Stimulated activated effector memory CD8-positive, alpha-beta T cell treated with anti-CD3 and anti-CD28 coated beads, Interleukin-12 subunit alpha, Interleukin-12 subunit beta, amount 100 ng/mL, for 72 hours (primary cell): Measurements from ENCODE around the gene PRMT7.

Source experiments
- ATAC-seq: fragments of 150-1000 bp; cut with Tn5 transposase; 2 replicates; pipeline ENCODE4 v1.10.0; 2021
- DNase-seq, 2 donors: peaks; one replicate each; pipeline ENCODE4 v3.0.0; 2021 to 2022; ENCODE audit warnings: low spot score in 2 of 2
- H3K27ac Mint-ChIP-seq: one replicate; pipeline ENCODE4 v1.8.0; 2022; ENCODE audit warnings: mild to moderate bottlenecking, mixed read lengths
- H3K36me3 Mint-ChIP-seq: one replicate; pipeline ENCODE4 v1.8.0; 2022; ENCODE audit warnings: mild to moderate bottlenecking, mixed read lengths
- H3K4me1 Mint-ChIP-seq: one replicate; pipeline ENCODE4 v1.8.0; 2022; ENCODE audit warnings: mixed read lengths
- H3K4me3 Mint-ChIP-seq: one replicate; pipeline ENCODE4 v1.8.0; 2022; ENCODE audit warnings: mild to moderate bottlenecking, mixed read lengths
- H3K9me3 Mint-ChIP-seq: one replicate; pipeline ENCODE4 v1.8.0; 2022; ENCODE audit warnings: mixed read lengths

The PRMT7 gene

DNA sequence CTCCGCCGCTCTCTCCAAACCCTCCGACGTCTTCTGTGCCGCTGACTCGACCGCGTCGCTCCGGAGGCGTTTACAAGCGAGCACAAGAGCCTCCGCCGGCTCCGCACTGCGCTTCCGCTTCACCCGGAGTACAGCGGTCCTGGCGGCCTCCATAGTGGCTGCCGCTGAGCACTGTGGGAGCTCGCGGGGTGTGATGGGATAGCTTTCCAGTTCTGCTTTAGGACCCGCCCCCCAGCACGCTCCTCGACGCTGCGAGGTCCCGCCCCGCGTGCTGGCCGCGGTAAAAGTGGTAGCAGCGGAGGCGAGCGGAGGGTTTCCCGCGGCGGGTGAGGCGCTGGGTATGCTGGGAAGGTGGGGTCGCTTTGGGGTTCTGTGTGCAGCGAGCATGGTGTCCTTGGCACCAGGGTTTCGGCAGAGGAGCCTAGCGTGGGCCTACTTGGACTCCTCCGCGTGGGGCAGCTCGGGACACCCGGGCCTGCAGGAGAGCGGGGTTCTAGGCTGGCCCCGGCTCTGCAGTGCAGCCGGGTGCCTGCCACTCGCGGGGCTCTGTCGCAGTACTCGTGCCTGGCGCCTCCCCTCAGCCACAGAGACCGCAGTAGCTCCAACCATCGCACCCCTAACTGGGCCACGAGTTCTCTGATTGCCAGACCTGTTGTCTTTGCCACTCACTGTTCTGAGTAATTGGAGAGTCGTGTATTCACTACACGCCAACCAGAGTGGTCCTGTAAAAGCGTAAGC lies at the start of gene PRMT7, which contains the start of gene SLC7A6OS:
Gene PRMT7 (plus strand): TSS at position 246 of the 738 bp plus-strand sequence. CDS start 4,961 bp downstream, outside the sequence.
Gene SLC7A6OS (minus strand): TSS at position 173 of the 738 bp plus-strand sequence. CDS start 20 bp downstream, at position 153.
- ATAC-seq (peak; percentile 99), DNase-seq (peak; percentile 81 to 94)
- H3K27ac Mint-ChIP-seq, result peak within 1 kb of the TSS; percentile 90
- H3K4me1 Mint-ChIP-seq, result peaks cover 27% of the 10 kb centered on the region
- peaks cover 76% of the 10 kb centered on the region for H3K36me3 Mint-ChIP-seq
- H3K4me3 Mint-ChIP-seq, result peak within 1 kb of the TSS; percentile 95
- no peaks in the 10 kb centered on the region for H3K9me3 Mint-ChIP-seq

DNA sequence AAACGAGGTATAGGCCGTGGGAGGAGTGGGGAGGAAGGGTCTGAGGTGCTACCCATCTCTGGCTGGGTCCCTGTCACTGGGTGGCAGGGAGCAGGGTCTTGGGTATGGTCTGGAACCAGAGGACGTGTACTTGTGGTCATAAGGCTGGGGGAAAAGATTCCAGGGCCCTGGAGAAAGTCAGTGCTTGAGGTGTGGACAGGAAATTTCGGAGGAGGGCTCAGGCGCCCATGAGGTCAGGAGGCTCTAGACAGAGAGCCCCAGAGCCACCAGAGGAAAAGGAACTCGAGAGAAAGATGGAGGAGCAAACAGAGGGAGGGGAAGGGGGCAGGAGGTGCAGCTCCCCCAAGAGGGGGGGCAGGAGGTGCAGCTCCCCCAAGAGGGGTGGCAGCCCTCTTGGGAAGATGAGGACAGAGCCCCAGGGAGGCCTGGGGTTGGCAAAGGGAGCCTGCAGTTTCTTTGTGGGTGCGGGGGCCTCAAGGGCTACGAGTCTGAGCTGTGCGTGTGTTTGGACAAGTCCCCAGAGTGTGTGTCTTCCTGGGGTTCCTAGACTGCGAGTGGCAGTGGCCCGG lies 47.2 kb upstream of the PRMT7 start:
- peaks cover 43% of the 10 kb centered on the region for H3K36me3 Mint-ChIP-seq
- H3K27ac Mint-ChIP-seq, result peak overlapping the region; percentile 98
- peak overlapping the region; percentile 91 for H3K4me3 Mint-ChIP-seq
- peaks cover 46% of the 10 kb centered on the region for H3K4me1 Mint-ChIP-seq
- DNase-seq, result no peak
- no peak for ATAC-seq
- no peaks in the 10 kb centered on the region for H3K9me3 Mint-ChIP-seq

DNA sequence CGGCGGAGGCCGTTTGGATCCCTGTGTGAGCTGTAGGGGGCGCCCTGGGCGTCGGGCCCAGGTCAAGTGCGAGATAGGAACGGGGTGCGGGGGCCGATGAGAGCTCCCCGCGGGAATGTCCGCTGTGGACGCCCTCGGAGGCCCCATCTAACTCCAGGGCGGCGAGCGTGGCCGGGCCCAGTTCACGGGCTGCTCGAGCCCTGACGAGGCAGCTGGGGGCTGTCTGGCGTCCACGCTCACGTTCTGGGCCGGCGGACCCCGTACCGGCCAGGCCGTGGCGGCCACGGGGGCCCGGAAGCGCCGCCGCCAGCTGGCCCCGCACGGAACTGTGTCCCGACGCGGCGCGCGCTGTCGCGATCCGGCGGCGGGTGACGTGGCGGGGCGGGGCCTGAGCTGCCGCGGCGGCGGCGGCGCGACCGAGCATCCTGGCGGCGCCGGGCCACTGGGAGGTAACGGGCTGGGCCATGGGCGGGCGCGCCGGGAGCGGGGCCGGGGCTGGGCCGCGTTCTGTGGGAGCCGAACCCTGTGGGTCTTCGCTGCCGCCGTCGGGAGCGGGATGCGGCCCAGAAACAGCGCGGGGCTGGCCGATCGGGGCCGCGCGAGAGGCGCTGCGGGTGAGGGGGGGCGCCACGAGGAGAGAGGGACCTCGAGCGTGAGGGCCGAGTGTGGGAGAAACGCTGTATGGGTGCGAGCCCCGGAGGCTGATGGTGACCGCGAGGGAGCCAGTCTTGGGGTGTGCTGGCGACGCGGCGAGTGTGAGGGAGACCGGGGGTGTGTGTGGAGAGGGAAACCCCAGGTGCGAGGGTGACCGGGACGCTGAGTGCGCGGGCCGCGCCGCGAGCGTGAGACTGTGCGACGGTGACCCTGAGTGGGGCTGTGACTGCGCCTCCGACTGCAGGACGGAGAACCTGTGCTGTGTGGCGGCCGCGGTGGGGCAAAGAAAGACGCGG lies 46.4 kb upstream of the PRMT7 start, which contains the start of gene SLC7A6:
Gene SLC7A6 (plus strand): TSS at position 399 of the 950 bp plus-strand sequence. CDS start 10,201 bp downstream, outside the sequence.
- H3K27ac Mint-ChIP-seq, result peak within 1 kb of the TSS; percentile 98
- H3K9me3 Mint-ChIP-seq, result no peaks in the 10 kb centered on the region
- peaks cover 52% of the 10 kb centered on the region for H3K4me1 Mint-ChIP-seq
- H3K4me3 Mint-ChIP-seq, result peak within 1 kb of the TSS; percentile 91
- ATAC-seq (peak; percentile 87), DNase-seq (peak; percentile 85 to 90)
- peaks cover 49% of the 10 kb centered on the region for H3K36me3 Mint-ChIP-seq

DNA sequence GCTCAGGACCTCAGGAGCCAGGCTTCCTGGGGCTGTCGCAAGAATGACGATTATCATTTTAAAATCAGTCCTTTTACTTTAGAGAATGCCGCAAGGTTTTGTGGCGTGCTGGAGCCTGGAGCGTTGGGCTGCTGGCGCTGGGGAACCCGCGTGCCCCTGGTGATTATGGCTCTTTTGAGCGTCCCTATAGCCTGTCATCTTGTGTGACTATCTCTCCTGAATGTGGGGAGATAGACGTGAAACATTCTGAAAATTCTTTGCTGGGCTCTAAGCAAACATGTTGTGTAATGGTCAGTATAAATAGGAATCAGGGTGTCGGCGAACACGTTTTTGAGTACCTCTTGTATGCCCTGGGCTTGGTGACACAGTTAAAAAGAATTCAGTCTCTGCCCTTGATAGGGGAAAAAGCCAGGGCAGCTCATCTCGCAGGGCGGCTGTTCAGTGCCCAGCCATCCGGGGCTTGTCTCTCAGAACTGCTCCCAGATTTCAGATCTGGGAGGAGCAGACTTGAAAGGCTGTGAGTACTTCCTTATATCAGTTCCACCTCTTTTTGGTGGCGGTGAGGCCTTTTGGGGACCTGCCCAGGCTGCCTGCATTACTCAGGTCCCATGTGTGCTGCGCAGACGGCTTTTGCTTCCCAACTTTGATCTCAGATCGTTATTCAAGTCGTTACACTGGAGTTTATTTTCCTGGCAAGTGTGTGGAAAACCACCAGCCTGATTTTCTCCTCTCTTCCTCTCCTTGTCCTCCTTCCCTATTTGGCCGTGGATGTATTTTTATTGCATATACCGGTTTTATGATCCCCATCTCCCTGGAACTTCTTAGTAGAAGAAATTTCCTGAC lies 45.5 kb upstream of the PRMT7 start:
- H3K27ac Mint-ChIP-seq, result peak overlapping the region; percentile 98
- no peaks in the 10 kb centered on the region for H3K9me3 Mint-ChIP-seq
- H3K36me3 Mint-ChIP-seq, result peaks cover 55% of the 10 kb centered on the region
- DNase-seq, result peak in 1 of 2 donors; percentile 63
- ATAC-seq, result peak; percentile 12
- peaks cover 61% of the 10 kb centered on the region for H3K4me1 Mint-ChIP-seq
- peak overlapping the region; percentile 91 for H3K4me3 Mint-ChIP-seq

- H3K27ac Mint-ChIP-seq, result peak overlapping the region; percentile 65
- peak overlapping the region; percentile 91 for H3K4me3 Mint-ChIP-seq
- DNase-seq (no peak), ATAC-seq (no peak)
- peaks cover 74% of the 10 kb centered on the region for H3K4me1 Mint-ChIP-seq
- H3K9me3 Mint-ChIP-seq, result no peaks in the 10 kb centered on the region
- H3K36me3 Mint-ChIP-seq, result peaks cover 76% of the 10 kb centered on the region
Observed at GRCh38 chr16:68267612-68268405, 43.0 kb upstream of the PRMT7 start.

DNA sequence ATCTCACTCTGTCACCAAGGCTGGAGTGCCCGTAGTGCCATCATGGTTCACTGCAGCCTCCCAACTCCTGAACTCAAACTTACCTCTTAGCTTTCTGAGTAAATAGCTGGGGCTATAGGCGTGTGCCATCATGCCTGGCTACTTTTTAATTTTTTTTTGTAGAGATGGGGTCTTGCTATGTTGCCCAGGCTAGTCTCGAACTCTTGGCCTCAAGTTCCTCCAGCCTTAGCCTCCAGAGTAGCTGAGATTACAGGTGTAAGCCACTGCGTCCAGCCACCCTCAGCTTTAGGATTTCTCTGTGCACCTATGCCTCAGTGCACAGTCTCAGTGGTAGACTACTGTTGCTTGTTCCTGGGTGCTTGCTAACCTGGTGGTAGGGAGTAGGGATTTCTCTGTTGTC lies 41.0 kb upstream of the PRMT7 start:
- DNase-seq (no peak), ATAC-seq (peak; percentile 20)
- Mint-ChIP-seq H3K27ac (peak overlapping the region; percentile 89), H3K36me3 (peaks cover 89% of the 10 kb centered on the region), H3K4me1 (peaks cover 79% of the 10 kb centered on the region), H3K9me3 (no peaks in the 10 kb centered on the region), H3K4me3 (peak overlapping the region; percentile 34)

GRCh38 chr16:68270353-68270752 lies 40.5 kb upstream of the PRMT7 start:
- Mint-ChIP-seq H3K4me3 (peak overlapping the region; percentile 34), H3K36me3 (peaks cover 92% of the 10 kb centered on the region)

DNA sequence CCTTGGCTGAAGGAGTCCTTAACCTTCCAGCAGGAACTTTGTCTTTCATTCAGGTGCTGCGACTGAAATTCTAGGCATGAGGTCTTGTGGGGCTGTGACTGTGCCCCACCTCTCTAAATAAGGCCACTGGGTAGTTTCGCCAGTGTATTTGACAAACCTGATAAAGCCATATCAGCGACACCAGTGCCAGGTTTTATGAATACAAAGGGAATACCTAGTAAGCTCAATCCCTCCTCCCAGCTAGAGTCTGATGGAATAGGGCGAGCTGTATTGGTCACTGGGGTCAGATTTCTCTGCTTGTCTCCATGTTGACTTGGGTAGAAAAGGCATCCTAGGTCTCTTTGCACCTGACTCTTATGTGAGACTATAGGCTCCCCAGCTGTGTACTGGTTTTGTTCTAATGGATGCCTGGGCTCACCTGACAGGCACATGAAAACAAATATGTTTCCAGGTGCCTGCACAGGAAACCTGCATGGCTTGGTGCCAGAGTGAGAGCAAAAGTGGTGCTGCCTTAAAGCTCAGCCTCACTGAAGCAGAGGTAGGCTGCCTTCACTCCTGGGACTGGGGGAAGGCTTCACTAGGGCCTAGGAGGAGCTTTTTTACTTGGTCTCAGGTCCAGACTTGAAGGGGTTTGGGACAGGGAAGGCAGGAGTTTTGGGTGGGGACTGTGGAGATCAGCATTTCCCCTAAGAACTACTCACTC lies 38.2 kb upstream of the PRMT7 start:
- no peak for DNase-seq
- H3K27ac Mint-ChIP-seq, result peak overlapping the region; percentile 91

More at GRCh38 chr16:68270353-68270752, 40.5 kb upstream of the PRMT7 start:
- Mint-ChIP-seq H3K27ac (peak overlapping the region; percentile 89), H3K9me3 (no peaks in the 10 kb centered on the region), H3K4me1 (peaks cover 79% of the 10 kb centered on the region)
- no peak for DNase-seq
- peak; percentile 81 for ATAC-seq

GRCh38 chr16:68273459-68273858 lies 37.4 kb upstream of the PRMT7 start:
- Mint-ChIP-seq H3K4me1 (peaks cover 75% of the 10 kb centered on the region), H3K9me3 (no peaks in the 10 kb centered on the region), H3K4me3 (peak overlapping the region; percentile 57), H3K36me3 (peaks cover 96% of the 10 kb centered on the region), H3K27ac (peak overlapping the region; percentile 91)
- DNase-seq, result no peak
- ATAC-seq, result no peak

More for the DNA sequence above, 38.2 kb upstream of the PRMT7 start:
- Mint-ChIP-seq H3K4me1 (peaks cover 82% of the 10 kb centered on the region), H3K36me3 (peaks cover 96% of the 10 kb centered on the region), H3K9me3 (no peaks in the 10 kb centered on the region), H3K4me3 (peak overlapping the region; percentile 57)
- ATAC-seq, result no peak

DNA sequence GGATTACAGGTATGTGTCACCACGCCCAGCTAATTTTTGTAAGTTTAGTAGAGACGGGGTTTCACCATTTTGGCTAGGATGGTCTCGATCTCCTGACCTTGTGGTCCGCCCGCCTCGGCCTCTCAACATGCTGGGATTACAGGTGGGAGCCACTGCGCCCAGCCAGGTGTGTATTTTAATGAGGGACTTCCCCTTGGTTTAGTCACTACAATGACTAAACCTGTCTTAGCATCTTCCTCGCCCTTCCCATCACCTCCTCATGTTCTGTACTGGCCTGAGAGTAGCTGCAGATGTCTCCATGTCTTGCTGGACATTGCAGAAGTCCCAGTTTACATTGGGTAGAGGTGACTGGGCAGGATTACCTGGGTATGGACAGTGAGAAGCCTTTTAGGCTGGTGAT lies 36.9 kb upstream of the PRMT7 start:
- no peak for ATAC-seq

DNA sequence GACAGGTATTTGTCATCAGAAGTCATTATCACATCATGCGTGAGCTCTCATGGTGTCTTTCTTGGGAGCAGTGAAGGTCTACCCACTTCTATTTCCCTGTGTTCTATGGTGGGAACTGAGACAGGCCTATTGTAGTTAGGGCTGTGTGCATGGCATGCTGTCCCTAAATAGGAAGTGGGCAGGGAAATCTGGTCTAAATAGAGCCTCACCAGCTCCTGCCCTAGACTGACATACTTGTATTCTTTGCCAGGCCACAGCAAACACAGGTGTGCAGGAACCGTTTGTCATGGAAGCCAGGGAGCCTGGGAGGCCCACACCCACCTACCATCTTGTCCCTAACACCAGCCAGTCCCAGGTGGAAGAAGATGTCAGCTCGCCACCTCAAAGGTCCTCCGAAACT lies 36.4 kb upstream of the PRMT7 start:
- H3K27ac Mint-ChIP-seq, result peak overlapping the region; percentile 91
- ATAC-seq, result no peak
- no peak for DNase-seq
- H3K9me3 Mint-ChIP-seq, result no peaks in the 10 kb centered on the region
- H3K36me3 Mint-ChIP-seq, result peaks cover 92% of the 10 kb centered on the region
- H3K4me1 Mint-ChIP-seq, result peaks cover 69% of the 10 kb centered on the region
- H3K4me3 Mint-ChIP-seq, result peak overlapping the region; percentile 57

More for the DNA sequence above, 36.9 kb upstream of the PRMT7 start:
- Mint-ChIP-seq H3K36me3 (peaks cover 92% of the 10 kb centered on the region), H3K4me1 (peaks cover 75% of the 10 kb centered on the region), H3K9me3 (no peaks in the 10 kb centered on the region), H3K4me3 (peak overlapping the region; percentile 57), H3K27ac (peak overlapping the region; percentile 91)
- no peak for DNase-seq

GRCh38 chr16:68275611-68276191 lies 35.1 kb upstream of the PRMT7 start:
- peaks cover 63% of the 10 kb centered on the region for H3K4me1 Mint-ChIP-seq
- DNase-seq, result no peak
- H3K9me3 Mint-ChIP-seq, result no peaks in the 10 kb centered on the region
- peak; percentile 92 for ATAC-seq
- H3K4me3 Mint-ChIP-seq, result peak overlapping the region; percentile 40
- H3K36me3 Mint-ChIP-seq, result peaks cover 94% of the 10 kb centered on the region
- peak overlapping the region; percentile 91 for H3K27ac Mint-ChIP-seq

GRCh38 chr16:68276223-68276622 lies 34.6 kb upstream of the PRMT7 start:
- H3K27ac Mint-ChIP-seq, result peak overlapping the region; percentile 91
- ATAC-seq, result no peak
- no peak for DNase-seq
- peak overlapping the region; percentile 40 for H3K4me3 Mint-ChIP-seq
- peaks cover 62% of the 10 kb centered on the region for H3K4me1 Mint-ChIP-seq
- H3K9me3 Mint-ChIP-seq, result no peaks in the 10 kb centered on the region
- peaks cover 94% of the 10 kb centered on the region for H3K36me3 Mint-ChIP-seq
